Naive B cell (primary cell): ENCODE results near the gene DLGAP3. TPM values are rescaled to one million over a fixed set of nuclear protein-coding genes. Genes with fewer than 3 reads are reported as not detected.

Experiments
- ATAC-seq, 2 donors: fragments of 150-1000 bp; cut with Tn5 transposase; 2 replicates each; pipeline ENCODE4 v1.10.0; 2021; ENCODE audit warnings: low read depth in 2 of 2, mild to moderate bottlenecking in 2 of 2, moderate library complexity in 2 of 2
- DNase-seq: peaks from one replicate; pipeline ENCODE4 v3.0.0; 2022
- H3K27ac Mint-ChIP-seq, 6 donors: one replicate each; pipeline ENCODE4 v1.8.0; 2020 to 2022; ENCODE audit warnings: mild to moderate bottlenecking in 6 of 6, mixed read lengths in 6 of 6, moderate library complexity in 5 of 6, inconsistent platforms in 2 of 6
- H3K27me3 Mint-ChIP-seq, 3 donors: one replicate each; pipeline ENCODE4 v1.8.0; 2021 to 2022; ENCODE audit warnings: mixed read lengths in 3 of 3, mild to moderate bottlenecking in 1 of 3
- H3K36me3 Mint-ChIP-seq, 2 donors: one replicate each; pipeline ENCODE4 v1.8.0; 2020 to 2022; ENCODE audit warnings: mixed read lengths in 2 of 2, inconsistent platforms in 1 of 2, mild to moderate bottlenecking in 1 of 2
- H3K4me1 Mint-ChIP-seq, 3 donors: one replicate each; pipeline ENCODE4 v1.8.0; 2020 to 2022; ENCODE audit warnings: mixed read lengths in 3 of 3, inconsistent platforms in 1 of 3, mild to moderate bottlenecking in 1 of 3, moderate library complexity in 1 of 3
- H3K4me3 Mint-ChIP-seq, 8 donors: one replicate each; pipeline ENCODE4 v1.8.0; 2020 to 2022; ENCODE audit warnings: mild to moderate bottlenecking in 8 of 8, mixed read lengths in 8 of 8, moderate library complexity in 8 of 8, inconsistent platforms in 2 of 8
- H3K9me3 Mint-ChIP-seq, 7 donors: one replicate each; pipeline ENCODE4 v1.8.0; 2020 to 2022; ENCODE audit warnings: mixed read lengths in 7 of 7, mild to moderate bottlenecking in 5 of 7, inconsistent platforms in 2 of 7, moderate library complexity in 1 of 7
- polyA plus RNA-seq, 6 donors: library from polyadenylated mRNA; unstranded; fragments of 300-500 nt; fragmentation: Illumina TruSeq; gene quantifications; one replicate each; pipeline ENCODE4 v1.2.3, GENCODE V29; 2021; ENCODE audit warnings: low read depth in 6 of 6

Gene DLGAP3
- polyA plus RNA-seq, 6 donors from 2014 or later, result 0.25 to 1.4 (median 0.41) TPM; not detected in 1

DNA sequence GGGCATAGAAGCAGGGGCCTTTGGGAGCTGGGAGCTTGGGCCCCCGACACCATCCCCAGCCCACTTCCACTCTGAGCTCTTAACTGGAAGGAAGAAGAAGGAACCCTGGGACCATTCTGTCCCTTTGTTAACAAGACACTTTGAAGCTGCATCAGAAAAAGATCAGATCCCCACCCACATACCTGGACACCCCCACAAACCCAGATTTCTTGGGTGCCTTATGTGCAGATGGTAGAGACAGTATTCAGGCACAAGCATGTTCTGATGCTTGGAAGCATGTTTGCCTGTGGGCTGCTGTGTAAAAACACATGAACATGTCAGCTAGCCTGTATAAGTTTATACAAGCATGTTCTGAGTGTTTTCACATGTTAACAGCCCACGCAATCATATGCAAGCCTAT, 3.7 kb downstream of the DLGAP3 start:
- peaks cover 0 to 2% (median 0%) of the 10 kb centered on the region in 7 donors for H3K9me3 Mint-ChIP-seq
- ATAC-seq (no peak), DNase-seq (no peak)
- peak overlapping the region in 1 of 8 donors; percentile 85 for H3K4me3 Mint-ChIP-seq
- peaks cover 0 to 30% (median 23%) of the 10 kb centered on the region in 3 donors for H3K27me3 Mint-ChIP-seq
- H3K27ac Mint-ChIP-seq, result peak overlapping the region in 2 of 6 donors; percentile 29 to 39
- peaks cover 29 to 52% (median 39%) of the 10 kb centered on the region in 3 donors for H3K4me1 Mint-ChIP-seq
- H3K36me3 Mint-ChIP-seq, result peaks cover 0 to 7% of the 10 kb centered on the region in 2 donors

DNA sequence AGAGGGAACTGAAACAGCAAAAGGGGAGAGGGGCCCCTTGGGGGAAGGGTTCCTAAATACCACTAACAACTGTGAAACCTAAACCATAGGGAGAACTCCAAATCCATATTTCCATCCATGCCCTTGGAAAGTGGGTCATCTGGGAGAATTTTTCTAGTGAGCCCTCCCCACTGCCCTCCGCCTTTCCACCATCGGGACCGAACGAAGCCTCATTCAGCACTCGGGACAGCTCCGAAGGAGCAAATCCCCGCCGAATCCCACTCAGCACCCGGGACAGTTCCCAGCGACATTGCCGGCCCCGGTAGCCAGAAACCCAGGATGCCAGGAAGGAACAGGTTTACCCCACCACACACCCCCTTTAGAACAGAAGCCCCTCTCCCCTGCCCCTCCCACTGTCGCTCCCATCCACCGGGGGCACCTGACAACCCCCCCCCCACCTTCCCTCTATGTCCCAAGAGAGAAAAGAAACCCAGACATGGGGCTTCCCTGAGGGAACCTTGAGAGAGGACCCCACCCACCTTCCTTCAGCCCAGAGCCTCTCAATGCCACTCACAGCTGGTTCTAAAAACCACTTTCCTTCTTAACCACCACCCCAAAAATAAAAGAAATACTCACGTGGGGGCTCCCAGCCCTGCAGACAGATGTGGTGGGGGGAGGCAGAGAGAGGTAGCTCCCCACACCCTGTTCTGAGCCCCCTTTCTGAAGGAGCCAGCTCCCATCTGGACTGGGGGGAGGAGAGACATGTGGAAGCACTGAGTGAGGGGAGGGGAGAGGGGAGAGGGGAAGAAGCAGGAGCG, 4.5 kb downstream of the DLGAP3 start:
- Mint-ChIP-seq H3K9me3 (peaks cover 0 to 2% (median 0%) of the 10 kb centered on the region in 7 donors), H3K4me1 (peaks cover 35 to 57% (median 47%) of the 10 kb centered on the region in 3 donors), H3K27me3 (peaks cover 0 to 30% (median 23%) of the 10 kb centered on the region in 3 donors), H3K36me3 (peaks cover 0 to 7% of the 10 kb centered on the region in 2 donors), H3K4me3 (peak overlapping the region in 5 of 8 donors; percentile 23 to 51 (median 38)), H3K27ac (no peak overlapping the region)
- DNase-seq, result peak; percentile 32
- no peak for ATAC-seq

DNA sequence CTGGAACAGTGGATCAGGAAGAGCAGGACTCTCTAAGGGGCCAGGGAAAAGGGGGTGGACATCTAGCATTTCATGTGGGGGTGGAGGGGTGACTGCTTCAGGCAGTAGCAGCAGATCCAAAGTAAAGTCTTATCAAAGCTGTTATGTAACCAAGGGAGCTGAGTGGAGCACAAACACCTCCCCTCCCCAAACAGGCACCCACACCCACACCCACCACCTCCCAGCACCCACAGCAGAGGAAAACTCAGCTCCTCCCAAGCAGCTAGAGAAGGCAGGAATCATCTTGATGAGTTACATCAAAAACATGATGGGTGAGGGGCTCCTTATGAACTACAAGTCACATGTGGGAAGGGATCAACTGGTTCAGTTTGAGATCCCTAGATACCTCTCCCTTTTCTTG, 6.0 kb downstream of the DLGAP3 start:
- peaks cover 40 to 66% (median 55%) of the 10 kb centered on the region in 3 donors for H3K4me1 Mint-ChIP-seq
- ATAC-seq, result no peak
- H3K27me3 Mint-ChIP-seq, result peaks cover 0 to 24% (median 17%) of the 10 kb centered on the region in 3 donors
- H3K4me3 Mint-ChIP-seq, result peak overlapping the region in 1 of 8 donors; percentile 41
- H3K36me3 Mint-ChIP-seq, result peaks cover 0 to 7% of the 10 kb centered on the region in 2 donors
- no peaks in the 10 kb centered on the region for H3K9me3 Mint-ChIP-seq
- H3K27ac Mint-ChIP-seq, result no peak overlapping the region
- DNase-seq, result no peak

DNA sequence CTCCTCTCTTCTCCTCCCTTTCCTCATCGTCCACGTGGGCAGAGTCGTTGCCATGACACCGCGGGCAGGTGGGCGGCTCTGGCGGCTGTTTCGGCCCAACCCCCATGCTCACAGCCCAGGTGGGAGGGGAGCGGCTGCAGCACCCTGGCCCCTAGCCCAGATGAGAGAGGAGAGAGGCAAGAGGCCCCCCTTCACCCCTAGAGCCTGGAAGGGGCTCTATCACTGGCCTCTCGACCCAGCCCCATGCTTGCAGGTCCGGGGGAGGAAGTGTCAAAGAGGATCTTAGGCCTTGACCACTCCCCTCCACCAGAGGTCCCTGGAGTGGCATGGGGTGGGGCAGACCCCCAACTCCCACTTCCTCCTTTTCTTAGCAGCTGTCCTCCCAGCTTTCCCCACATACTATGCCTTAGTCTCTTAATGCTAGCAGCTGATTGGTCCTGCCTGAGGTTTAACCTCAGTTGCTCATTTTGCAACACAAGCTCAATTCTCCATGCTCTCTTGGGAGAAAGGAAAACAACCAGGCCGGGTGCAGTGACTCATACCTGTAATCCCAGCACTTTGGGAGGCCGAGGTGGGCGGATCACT, 10.4 kb downstream of the DLGAP3 start:
- Mint-ChIP-seq H3K27me3 (peaks cover 0 to 10% (median 6%) of the 10 kb centered on the region in 3 donors), H3K9me3 (no peaks in the 10 kb centered on the region), H3K27ac (peak overlapping the region in 3 of 6 donors; percentile 44 to 76 (median 47)), H3K36me3 (peaks cover 0 to 2% of the 10 kb centered on the region in 2 donors), H3K4me3 (peak overlapping the region in 7 of 8 donors; percentile 66 to 84 (median 72)), H3K4me1 (peaks cover 24 to 44% (median 37%) of the 10 kb centered on the region in 3 donors)
- DNase-seq, result peak; percentile 28
- peak; percentile 71 to 82 for ATAC-seq

DNA sequence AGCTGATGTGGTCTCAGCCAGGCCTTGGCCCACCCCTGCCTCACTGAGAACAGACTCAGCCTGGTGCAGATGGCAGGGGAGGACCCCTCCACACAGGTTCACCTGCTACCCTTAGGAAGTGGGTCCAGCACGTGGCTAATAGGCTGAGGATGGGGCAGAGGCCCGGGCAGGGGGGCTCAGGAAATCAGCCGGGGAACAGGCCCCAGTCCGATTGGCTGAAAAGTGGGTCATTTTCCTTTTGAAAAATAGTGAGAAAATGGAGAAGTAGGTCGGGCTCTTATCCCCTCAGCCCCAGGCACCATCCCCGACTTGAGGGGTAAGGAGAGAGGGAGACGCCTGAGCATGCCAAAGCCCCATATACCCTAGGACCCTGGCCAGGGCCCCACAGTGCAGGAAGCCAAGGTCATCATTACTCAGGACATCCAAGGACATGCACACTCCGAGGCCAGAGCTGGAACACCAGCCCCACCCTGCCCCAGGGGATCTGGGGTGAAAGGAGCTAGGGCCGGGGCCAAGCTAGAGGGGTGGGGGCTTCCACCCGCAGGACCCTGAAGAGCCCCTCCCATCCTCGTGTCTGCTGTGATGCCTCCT, 11.0 kb downstream of the DLGAP3 start:
- H3K27me3 Mint-ChIP-seq, result peaks cover 0 to 7% (median 0%) of the 10 kb centered on the region in 3 donors
- no peaks in the 10 kb centered on the region for H3K36me3 Mint-ChIP-seq
- H3K4me1 Mint-ChIP-seq, result peaks cover 20 to 38% (median 33%) of the 10 kb centered on the region in 3 donors
- no peaks in the 10 kb centered on the region for H3K9me3 Mint-ChIP-seq
- peak overlapping the region in 2 of 6 donors; percentile 78 for H3K27ac Mint-ChIP-seq
- DNase-seq, result no peak
- peak overlapping the region in 6 of 8 donors; percentile 66 to 84 (median 72) for H3K4me3 Mint-ChIP-seq
- ATAC-seq, result peak in 1 of 2 donors; percentile 14

DNA sequence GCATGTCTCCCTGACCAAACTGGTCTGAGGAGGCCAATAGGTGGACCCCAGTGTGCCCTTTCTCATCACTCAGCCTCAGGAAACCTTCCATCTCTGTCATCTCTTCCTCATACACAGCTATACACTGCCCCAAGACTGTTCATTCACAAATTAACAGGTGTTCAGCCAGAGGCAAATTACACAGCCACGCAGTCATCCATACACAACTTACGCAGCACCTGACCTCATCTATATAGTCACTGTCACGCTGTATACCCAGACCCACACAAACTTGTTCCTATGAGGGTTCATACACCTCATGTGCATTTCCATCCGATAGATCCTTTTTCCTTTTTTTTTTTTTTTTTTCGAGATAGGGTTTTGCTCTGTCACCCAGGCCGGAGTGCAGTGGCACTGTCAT, 12.4 kb downstream of the DLGAP3 start:
- ATAC-seq, result peak in 1 of 2 donors; percentile 30
- Mint-ChIP-seq H3K4me3 (no peak overlapping the region), H3K27ac (peak overlapping the region in 1 of 6 donors; percentile 4), H3K4me1 (peaks cover 20 to 35% (median 33%) of the 10 kb centered on the region in 3 donors), H3K36me3 (no peaks in the 10 kb centered on the region), H3K9me3 (no peaks in the 10 kb centered on the region), H3K27me3 (no peaks in the 10 kb centered on the region)
- DNase-seq, result no peak

DNA sequence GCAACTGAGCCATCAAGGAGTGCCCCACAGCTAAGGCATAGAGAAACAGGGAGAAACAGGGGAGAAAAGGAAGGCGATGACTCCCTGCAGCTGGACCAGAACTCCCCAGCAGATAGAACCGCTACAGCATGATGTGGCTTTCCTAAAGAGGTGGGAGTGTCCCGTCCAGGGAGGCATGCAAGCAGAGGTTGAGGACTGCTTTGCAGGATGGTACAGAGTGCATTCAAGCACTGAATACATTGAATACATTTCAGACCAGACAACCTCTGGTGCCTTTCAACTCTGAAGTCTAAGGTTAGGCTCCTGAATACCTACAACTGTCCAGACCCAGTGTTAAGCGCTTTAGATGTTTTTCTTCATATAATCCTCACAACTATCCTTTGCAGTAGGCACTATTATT, 13.3 kb downstream of the DLGAP3 start:
- Mint-ChIP-seq H3K4me1 (peaks cover 20 to 35% (median 33%) of the 10 kb centered on the region in 3 donors), H3K36me3 (no peaks in the 10 kb centered on the region), H3K27ac (no peak overlapping the region), H3K27me3 (no peaks in the 10 kb centered on the region), H3K9me3 (no peaks in the 10 kb centered on the region), H3K4me3 (no peak overlapping the region)
- DNase-seq (no peak), ATAC-seq (no peak)

DNA sequence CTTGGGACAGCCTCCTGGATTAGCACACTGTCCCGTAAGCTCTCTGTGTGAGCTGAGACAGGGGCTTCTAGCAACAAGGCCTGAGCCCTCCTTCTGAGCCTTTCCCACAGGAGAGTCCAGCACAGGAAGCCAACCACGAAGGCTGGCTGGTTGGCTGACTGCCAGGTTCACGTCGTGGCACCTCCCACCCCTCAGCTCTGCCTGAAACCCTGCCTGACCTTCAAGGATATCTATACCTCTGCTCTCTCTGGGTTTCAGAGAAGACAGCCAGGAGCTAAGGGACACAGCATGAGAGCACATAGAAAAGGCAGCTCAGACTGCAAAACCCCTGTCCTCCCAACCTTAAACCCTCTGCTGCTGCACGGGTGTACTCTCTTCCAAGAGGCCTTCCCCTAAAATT, 13.9 kb downstream of the DLGAP3 start:
- Mint-ChIP-seq H3K9me3 (peaks cover 0 to 2% (median 0%) of the 10 kb centered on the region in 7 donors), H3K27ac (no peak overlapping the region)
- no peak for ATAC-seq

DNA sequence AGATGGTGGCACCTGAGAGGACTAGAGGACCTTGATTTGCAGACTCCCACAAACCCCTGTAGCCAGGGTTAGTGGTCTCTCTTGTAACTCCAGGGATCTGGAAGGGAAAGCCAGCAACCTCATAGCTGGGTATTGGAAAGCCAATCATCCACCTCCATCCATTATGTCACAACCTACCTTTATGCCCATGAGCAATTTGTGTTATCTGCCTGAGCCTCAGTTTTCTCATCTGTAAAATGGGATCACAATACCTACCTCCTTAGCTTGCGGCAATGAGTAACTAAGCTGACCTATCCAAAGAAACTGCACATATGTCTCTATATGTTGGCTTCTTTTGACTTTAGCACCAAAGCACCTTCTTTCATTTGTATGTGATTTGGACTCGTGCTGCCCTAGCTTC, 14.5 kb downstream of the DLGAP3 start:
- Mint-ChIP-seq H3K27ac (no peak overlapping the region), H3K4me1 (peaks cover 19 to 25% (median 21%) of the 10 kb centered on the region in 3 donors), H3K4me3 (no peak overlapping the region), H3K9me3 (peaks cover 0 to 5% (median 0%) of the 10 kb centered on the region in 7 donors), H3K36me3 (peaks cover 0 to 6% of the 10 kb centered on the region in 2 donors), H3K27me3 (peaks cover 0 to 8% (median 0%) of the 10 kb centered on the region in 3 donors)
- no peak for ATAC-seq
- no peak for DNase-seq

More for the DNA sequence above, 13.9 kb downstream of the DLGAP3 start:
- peaks cover 22 to 30% (median 27%) of the 10 kb centered on the region in 3 donors for H3K4me1 Mint-ChIP-seq
- H3K27me3 Mint-ChIP-seq, result peaks cover 0 to 4% (median 0%) of the 10 kb centered on the region in 3 donors
- H3K4me3 Mint-ChIP-seq, result no peak overlapping the region
- H3K36me3 Mint-ChIP-seq, result peaks cover 0 to 3% of the 10 kb centered on the region in 2 donors
- DNase-seq, result no peak

DNA sequence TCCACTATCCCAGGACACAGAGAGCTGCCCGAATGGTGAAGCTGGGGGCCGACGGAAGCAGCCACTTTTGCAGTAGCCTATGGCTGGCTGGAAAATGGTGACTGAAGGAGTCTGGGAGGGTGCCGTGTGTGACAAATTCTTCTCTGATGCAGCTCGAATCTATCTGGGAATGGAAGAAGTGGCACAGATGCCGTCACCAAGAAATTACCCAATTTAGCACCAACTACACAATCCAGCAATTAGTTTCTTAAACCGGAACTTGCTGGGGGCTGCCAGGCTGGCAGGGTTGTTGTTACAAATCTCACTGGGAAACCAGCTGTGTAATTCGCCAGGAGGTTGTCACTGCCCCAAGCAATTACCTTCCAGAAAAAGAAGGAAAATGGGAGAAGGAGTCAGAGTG, 18.0 kb downstream of the DLGAP3 start:
- Mint-ChIP-seq H3K4me1 (peaks cover 0 to 13% (median 7%) of the 10 kb centered on the region in 3 donors), H3K4me3 (no peak overlapping the region), H3K27me3 (peaks cover 0 to 8% (median 0%) of the 10 kb centered on the region in 3 donors), H3K9me3 (peaks cover 0 to 10% (median 0%) of the 10 kb centered on the region in 7 donors), H3K36me3 (peaks cover 0 to 15% of the 10 kb centered on the region in 2 donors), H3K27ac (no peak overlapping the region)
- DNase-seq (no peak), ATAC-seq (no peak)

DNA sequence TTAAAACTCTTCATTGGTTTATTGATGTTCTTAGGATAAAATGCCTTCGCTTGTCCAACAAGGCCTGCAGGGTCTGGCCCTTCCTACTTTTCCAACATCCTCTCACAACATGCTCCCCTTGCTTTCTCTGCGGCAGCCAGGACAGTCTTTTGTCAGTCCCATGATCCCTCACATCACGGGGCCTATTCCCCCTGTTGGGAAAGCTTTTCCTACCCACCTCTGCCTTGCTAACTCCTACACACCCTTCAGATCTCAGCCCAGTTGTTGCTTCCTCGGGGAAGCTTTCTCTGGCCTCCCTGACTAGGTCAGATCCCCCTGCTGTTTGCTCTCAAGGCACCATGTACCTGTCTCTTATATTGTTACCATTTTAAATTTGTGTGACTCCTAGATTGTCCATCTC, 19.0 kb downstream of the DLGAP3 start:
- H3K27ac Mint-ChIP-seq, result no peak overlapping the region
- ATAC-seq (no peak), DNase-seq (no peak)
- H3K4me3 Mint-ChIP-seq, result no peak overlapping the region
- H3K9me3 Mint-ChIP-seq, result peaks cover 0 to 10% (median 0%) of the 10 kb centered on the region in 7 donors
- peaks cover 0 to 13% (median 7%) of the 10 kb centered on the region in 3 donors for H3K4me1 Mint-ChIP-seq
- peaks cover 0 to 19% of the 10 kb centered on the region in 2 donors for H3K36me3 Mint-ChIP-seq
- H3K27me3 Mint-ChIP-seq, result peaks cover 0 to 8% (median 0%) of the 10 kb centered on the region in 3 donors

DNA sequence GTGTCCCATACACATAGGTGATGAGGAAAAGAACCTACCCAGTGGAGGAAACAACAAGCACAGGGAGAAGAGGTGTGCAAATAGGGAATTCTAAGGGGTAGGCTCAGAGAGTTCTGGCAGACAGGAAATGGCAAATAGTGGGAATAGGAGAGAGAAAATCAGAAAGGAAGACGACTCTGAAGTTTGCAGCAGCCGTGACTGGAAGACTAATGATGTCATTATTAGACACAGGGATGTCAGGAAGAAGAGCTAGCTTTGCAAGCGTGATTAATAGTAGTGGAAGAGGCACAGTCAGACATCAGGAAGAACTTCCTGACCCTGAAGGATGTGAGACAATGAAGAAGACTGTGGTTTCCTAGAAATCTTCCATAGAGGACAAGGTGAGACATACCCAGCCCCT, 21.1 kb downstream of the DLGAP3 start:
- Mint-ChIP-seq H3K27me3 (peaks cover 0 to 8% (median 0%) of the 10 kb centered on the region in 3 donors), H3K4me3 (no peak overlapping the region), H3K4me1 (peaks cover 0 to 13% (median 7%) of the 10 kb centered on the region in 3 donors), H3K9me3 (peaks cover 0 to 10% (median 0%) of the 10 kb centered on the region in 7 donors), H3K27ac (peak overlapping the region in 2 of 6 donors; percentile 41 to 61), H3K36me3 (peaks cover 0 to 19% of the 10 kb centered on the region in 2 donors)
- DNase-seq, result no peak
- no peak for ATAC-seq

DNA sequence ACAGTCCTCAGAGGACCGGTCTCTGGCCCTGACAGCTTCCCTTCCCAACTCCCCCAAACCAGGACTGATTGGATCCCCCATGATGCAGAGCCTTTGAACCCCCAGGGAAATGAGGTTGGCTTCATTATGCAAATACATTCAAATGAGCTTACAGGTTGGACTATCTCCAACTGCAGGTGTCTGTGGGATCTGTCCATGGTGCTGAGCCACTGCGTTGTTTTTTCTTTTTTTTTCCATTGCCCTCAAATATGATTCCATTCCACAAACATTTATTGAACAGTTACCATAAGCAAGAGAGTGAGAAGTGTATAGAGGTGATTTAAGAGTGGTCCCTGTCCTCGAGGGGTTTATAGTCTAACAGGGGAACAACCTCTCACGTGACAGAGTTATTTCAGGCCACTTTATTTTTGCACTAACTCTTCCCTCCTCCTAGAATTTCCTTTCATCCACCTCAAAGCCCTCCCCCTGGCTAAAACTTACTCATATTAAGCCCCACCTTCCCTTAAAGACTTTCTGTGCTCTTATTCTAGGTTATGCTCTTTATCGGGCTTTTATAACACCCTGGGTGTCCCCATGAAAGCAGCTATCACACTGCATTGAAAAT, 21.9 kb downstream of the DLGAP3 start:
- peaks cover 0 to 8% (median 0%) of the 10 kb centered on the region in 3 donors for H3K27me3 Mint-ChIP-seq
- peaks cover 0 to 10% (median 0%) of the 10 kb centered on the region in 7 donors for H3K9me3 Mint-ChIP-seq
- ATAC-seq (no peak), DNase-seq (no peak)
- H3K36me3 Mint-ChIP-seq, result peaks cover 0 to 19% of the 10 kb centered on the region in 2 donors
- H3K27ac Mint-ChIP-seq, result no peak overlapping the region
- peaks cover 0 to 13% (median 7%) of the 10 kb centered on the region in 3 donors for H3K4me1 Mint-ChIP-seq
- no peak overlapping the region for H3K4me3 Mint-ChIP-seq
